Right lung (tissue), 5 donors: ENCODE data around the gene DOCK3. TPM values are rescaled to one million over a fixed set of nuclear protein-coding genes. Genes with fewer than 3 reads are reported as not detected.
"Not testable (repeated sequence)": the region's sequence is repeated elsewhere in the genome, so short reads cannot be mapped to it uniquely, and the experiment has no call there.

Source experiments
- DNase-seq, 2 donors: peaks; one replicate each; pipeline ENCODE4 v3.0.0-alpha.2; 2013
- polyA plus RNA-seq, 5 donors: library from polyadenylated mRNA; unstranded; fragments of 120-200 nt; gene quantifications; one replicate each; pipeline versions ENCODE4 v1.2.1 to v1.2.3, GENCODE V29; 2013; ENCODE audit warnings: inconsistent platforms in 1 of 5, low replicate concordance in 1 of 5; ENCODE audit not compliant: insufficient read length in 5 of 5, insufficient read depth in 1 of 5

The DOCK3 gene
- polyA plus RNA-seq, 5 donors = 1.2 to 2.5 (median 2.4) TPM

GRCh38 chr3:50874876-50875275 is 200.1 kb downstream of the DOCK3 start:
- not testable (repeated sequence) for DNase-seq

DNA sequence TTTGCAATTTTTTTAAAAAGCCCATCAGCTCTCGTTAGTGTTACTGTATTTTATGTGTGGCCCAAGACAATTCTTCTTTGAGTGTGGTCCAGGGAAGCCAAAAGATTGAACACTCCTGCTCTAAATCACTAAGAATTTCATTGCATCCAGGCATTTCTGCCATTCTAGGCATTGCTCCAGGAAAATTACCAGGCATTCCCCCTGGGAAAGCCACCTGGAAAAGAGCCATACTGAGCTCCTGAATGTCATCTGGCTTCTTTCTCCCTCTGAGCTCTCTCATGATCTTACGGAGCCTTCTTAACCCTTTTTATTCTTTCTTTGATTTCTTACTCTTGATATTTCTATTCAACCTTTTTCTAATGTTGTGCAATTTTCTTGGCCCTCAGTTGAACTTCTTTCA is 202.2 kb downstream of the DOCK3 start:
- no peak for DNase-seq

DNA sequence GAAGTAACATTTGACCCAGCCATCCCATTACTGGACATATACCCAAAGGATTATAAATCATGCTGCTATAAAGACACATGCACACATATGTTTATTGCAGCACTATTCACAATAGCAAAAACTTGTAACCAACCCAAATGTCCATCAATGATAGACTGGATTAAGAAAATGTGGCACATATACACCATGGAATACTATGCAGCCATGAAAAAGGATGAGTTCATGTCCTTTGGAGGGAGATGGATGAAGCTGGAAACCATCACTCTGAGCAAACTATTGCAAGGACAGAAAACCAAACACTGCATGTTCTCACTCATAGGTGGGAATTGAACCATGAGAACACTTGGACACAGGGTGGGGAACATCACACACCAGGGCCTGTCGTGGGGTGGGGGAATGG is 208.0 kb downstream of the DOCK3 start:
- DNase-seq = not testable (repeated sequence)

DNA sequence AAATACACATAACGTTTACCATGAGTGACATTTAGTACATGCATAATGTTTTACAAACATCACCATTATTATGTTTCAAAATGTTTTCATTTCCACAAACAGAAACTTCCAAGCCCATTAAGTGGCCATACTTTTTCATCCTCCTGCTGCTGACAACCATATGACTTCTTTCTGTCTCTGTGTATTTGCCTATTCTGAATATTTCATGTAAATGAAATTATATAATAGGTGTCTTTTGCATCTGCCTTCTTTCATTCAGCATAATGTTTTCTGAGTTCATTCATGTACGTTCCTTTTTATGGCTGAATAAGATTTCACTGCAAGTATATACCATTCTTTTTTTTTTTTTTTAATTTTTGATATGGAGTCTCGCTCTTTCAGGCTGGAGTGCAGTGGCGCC is 209.0 kb downstream of the DOCK3 start:
- no peak for DNase-seq

- no peak for DNase-seq
Observed at GRCh38 chr3:50885070-50885850, 210.5 kb downstream of the DOCK3 start.

DNA sequence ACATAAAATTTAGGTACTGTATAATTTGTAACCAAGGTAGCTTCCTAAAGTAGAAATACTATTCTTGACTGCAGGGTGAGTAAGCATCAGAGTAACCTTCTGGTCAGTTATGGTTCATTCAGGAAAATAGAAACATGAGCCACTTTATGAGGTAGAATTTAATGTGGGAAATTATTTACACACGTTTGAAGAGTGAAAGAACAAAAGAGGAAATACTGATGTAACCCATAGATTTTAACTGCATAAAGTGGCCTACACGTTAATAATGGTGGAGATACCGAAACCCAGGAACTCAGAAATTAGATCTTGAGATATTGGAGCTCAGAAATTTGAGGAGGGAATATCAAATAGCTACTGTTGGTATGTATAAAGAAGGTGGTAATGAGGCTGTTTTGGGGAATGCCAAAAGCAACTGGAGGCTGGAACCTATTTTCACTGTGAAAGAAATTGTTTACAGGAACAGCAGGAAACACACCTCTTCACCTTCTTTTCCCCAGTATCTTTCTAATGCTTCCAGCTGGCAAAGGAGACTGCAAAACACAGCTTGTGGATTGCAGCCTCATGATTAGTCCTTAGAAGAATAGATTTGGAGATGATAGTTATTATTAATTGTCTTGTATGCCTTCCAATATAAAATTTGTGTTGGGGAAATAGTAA is 216.1 kb downstream of the DOCK3 start:
- no peak for DNase-seq

DNA sequence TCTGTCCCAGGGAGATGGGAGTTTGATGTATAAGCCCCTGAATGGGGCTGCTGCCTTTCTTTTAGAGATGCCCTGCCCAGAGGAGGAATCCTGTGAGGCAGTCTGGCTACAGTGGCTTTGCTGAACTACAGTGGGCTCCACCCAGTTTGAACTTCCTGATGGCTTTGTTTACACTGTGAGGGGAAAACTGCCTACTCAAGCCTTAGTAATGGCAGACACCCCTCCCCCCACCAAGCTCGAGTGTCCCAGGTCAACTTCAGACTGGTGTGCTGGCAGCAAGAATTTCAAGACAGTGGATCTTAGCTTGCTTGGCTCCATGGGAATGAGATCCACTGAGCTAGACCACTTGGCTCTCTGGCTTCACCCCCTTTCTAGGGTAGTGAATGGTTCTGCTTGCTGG is 226.4 kb downstream of the DOCK3 start:
- not testable (repeated sequence) for DNase-seq

GRCh38 chr3:50912746-50913145 is 238.0 kb downstream of the DOCK3 start:
- no peak for DNase-seq

GRCh38 chr3:50913260-50913659 is 238.5 kb downstream of the DOCK3 start:
- peak; percentile 31 to 47 for DNase-seq

DNA sequence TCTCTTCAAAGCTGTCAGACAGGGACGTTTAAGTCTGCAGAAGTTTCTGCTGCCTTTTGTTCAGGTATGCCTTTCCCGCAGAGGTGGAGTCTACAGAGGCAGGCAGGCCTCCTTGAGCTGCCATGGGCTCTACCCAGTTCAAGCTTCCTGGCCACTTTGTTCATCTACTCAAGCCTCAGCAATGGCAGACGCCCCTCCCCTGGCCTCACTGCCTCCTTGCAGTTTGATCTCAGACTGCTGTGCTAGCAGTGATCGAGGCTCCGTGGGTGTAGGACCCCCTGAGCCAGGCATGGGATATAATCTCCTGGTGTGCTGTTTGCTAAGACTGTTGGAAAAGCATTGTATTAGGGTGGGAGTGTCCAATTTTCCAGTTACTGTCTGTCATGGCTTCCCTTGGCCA is 247.3 kb downstream of the DOCK3 start:
- not testable (repeated sequence) for DNase-seq

DNA sequence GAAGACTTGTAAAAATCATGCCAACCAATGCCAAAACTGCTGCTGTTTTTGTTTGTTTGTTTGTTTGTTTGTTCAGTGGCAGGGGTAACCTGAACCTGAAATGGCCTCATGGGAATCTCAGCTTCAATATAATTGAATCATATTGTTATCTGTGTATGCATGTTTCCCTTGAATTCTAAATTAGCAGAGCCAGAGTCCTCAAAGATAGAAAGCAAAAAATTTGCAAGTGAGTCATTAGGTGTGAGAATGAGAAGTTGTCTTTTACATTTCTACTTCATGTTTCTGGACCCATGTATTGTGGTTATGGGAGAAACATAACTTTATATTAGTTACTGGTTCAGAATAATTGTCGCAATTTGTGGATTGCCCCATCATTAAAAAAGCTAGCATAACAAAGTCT is 249.2 kb downstream of the DOCK3 start:
- no peak for DNase-seq

- DNase-seq = no peak
Observed at GRCh38 chr3:50924638-50925037, 249.9 kb downstream of the DOCK3 start.

- DNase-seq = no peak
Observed at GRCh38 chr3:50926868-50927267, 252.1 kb downstream of the DOCK3 start.

GRCh38 chr3:50930371-50931208 is 255.9 kb downstream of the DOCK3 start:
- no peak for DNase-seq

DNA sequence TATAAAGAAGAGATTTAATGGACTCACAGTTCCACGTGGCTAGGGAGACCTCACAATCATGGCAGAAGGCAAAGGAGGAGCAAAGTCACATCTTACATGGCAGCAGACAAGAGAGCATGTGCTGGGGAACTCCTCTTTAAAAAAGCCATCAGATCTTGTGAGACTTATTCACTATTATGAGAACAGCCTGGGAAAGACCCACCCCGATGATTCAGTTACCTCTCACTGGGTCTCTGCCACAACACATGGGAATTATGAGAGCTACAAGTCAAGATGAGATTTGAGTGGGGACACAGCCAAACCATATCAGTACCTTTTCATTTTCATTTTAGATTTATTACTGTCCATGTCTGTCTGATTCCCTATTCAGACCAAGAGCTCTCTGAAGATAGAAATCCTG is 258.2 kb downstream of the DOCK3 start:
- not testable (repeated sequence) for DNase-seq

- no peak for DNase-seq
Observed at GRCh38 chr3:50936389-50936788, 261.7 kb downstream of the DOCK3 start.

- no peak for DNase-seq
Observed at GRCh38 chr3:50947419-50947818, 272.7 kb downstream of the DOCK3 start.

DNA sequence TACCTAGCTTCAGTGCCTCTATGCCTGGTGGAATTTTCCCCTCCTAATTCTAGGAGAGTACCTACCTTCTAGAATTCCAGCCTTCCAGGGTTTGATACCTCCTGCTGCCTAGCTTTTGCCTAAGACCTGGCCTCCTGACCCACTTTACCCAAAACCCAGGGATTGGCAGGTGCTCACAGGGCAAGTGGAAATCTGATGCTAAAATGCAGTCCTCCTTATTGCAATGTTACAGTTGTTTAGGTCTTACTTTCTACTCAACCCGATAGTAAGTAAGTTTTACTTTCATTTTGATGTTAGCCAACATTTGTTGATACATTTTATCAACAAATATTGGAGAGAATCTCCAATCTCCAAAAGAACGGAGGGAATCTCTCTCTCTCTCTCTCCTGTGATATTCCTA is 275.9 kb downstream of the DOCK3 start:
- DNase-seq = no peak

DNA sequence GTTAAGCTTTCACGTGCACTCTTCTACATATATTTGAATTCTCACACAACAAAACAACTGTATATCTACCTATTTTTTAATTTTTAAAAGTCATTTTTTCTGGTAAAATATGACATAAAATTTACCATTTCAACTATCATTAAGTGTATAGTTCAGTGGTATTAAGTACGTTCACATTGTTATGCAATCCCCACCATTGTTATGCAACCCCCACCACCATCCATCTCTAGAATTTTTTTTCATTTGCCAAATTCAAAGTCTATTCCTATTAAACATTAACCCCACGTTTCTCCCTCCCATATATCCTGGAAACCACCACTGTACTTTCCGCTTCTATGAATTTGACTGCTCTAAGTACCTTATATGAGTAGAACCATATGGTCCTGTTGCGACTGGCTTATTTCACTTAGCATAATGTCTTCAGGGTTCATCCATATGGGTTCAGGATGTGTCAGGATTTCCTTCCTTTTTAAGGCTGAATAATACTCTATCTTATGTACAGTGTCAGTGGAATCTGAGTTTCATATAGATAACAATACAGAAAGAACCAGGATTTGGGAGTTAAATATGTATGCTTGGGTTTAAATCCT is 279.2 kb downstream of the DOCK3 start:
- no peak for DNase-seq

DNA sequence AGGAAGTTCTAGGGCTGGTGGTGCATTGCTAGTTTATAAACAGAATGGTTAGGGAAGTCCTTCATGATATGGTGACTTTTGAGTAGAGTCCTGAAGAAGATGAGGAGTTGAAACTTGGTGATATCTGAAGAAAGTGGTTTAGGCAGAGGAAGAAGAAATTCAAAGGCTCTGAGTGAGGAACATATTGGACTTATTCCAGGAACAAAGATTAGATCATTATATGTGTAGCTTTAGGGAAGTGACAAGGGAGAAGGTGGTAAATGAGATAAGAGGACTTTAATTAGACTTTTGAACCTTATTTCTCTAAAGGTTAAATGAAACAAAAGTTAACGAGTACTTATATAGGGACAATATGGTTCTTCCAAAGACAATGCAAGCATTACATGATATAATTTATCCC is 286.7 kb downstream of the DOCK3 start:
- DNase-seq = no peak

DNA sequence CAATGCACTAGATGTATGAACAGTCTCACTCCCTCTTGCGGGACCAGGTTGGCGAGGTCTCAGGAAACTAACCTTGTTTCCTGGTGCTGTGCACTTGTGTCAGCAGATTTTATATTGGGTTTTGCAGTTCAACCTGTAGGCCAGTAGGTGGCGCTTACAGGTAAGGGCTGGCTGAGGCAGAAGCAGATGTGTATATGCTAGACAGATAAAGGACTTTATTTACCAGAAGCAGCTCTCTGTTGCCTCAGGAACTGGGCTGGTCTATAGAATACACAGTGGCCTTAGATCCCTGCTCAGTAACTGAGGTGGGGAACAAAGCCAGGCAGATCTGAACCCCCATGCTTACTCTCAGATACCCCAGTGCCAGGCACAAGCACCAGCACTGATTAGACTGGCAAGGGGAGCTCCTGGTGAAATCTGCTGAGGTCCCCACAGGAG is 296.8 kb downstream of the DOCK3 start:
- DNase-seq = peak; percentile 12 to 13

DNA sequence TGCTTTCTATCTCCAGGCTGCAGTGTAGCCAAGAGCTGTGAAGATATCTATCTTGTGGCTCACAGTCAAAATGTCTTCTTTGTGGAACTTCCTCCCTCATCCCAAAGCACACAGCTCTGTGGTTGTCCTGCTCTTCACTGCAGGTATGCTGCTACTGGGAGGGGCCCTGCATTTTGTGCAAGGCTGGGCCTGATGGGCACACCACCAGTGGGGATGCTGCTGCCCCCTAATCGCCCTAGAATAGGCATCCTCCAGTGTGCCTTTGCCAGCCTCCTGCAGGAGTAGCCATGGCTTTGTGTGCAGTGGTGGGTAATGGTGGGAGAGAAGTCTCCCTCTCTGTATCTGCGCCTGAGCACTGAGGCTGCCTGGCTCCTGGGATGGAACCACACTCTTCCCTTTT is 297.3 kb downstream of the DOCK3 start:
- DNase-seq = no peak
